H1 (cell line): ENCODE data around the gene TATDN2. TPM values are rescaled to one million over a fixed set of nuclear protein-coding genes. Genes with fewer than 3 reads are reported as not detected.

Experiments used
- CHD2 ChIP-seq: IDR thresholded peaks from 2 replicates; pipeline ENCODE4 v1.6.1; 2012; ENCODE audit warnings: low read length, improper control_type of control experiment
- JUND ChIP-seq: IDR thresholded peaks from 2 replicates; pipeline ENCODE4 v1.6.1; 2011; ENCODE audit warnings: mild to moderate bottlenecking, improper control_type of control experiment, low read length
- MAFK ChIP-seq: IDR thresholded peaks from 2 replicates; pipeline ENCODE4 v1.6.1; 2012; ENCODE audit warnings: low read depth, mild to moderate bottlenecking, improper control_type of control experiment, low read length
- MAX ChIP-seq: IDR thresholded peaks from 2 replicates; pipeline ENCODE4 v1.6.1; 2012; ENCODE audit warnings: inconsistent platforms
- YY1 ChIP-seq: IDR thresholded peaks from 2 replicates; pipeline ENCODE4 v1.6.1; 2011; ENCODE audit warnings: low read depth, mild to moderate bottlenecking, low read length
- polyA plus RNA-seq, 7 experiments: library from polyadenylated mRNA; depleted of rRNA in 3 of 7; stranded (reverse) in 5 of 7; unstranded in 2 of 7; fragments of >200 nt in 5 of 7; fragments of 200-250 nt in 2 of 7; gene quantifications; 1 replicate in 5 of 7; 2 replicates in 1 of 7; 4 replicates in 1 of 7; pipeline versions ENCODE4 v1.2.1 to v1.2.3, GENCODE V29; 2011 to 2013; ENCODE audit warnings: missing spikeins in 2 of 7, mixed read lengths in 2 of 7
- total RNA-seq: library from RNA; stranded (reverse); fragmentation: NEBNext Ultra II Directional; extraction: Animal tissue kit (Norgen Biotek cat#: 25700); gene quantifications from 2 replicates; pipeline ENCODE4 v1.2.1, GENCODE V29; 2021

TATDN2 gene
- total and polyA plus RNA-seq, 2 of the 8 experiments (the other 6 are each of a cell fraction or from before 2014, with no cell fraction given): 12.1 to 34.8 TPM

- no peak for TF ChIP-seq JUND
- TF ChIP-seq YY1: no peak
- no peak for TF ChIP-seq MAX
- TF ChIP-seq MAFK: no peak
- no peak for TF ChIP-seq CHD2
Measured at GRCh38 chr3:10259798-10260197, 11.5 kb downstream of the TATDN2 start (continued).
